Measurements from ENCODE around the gene POP4.

- TF ChIP-seq, protein P1, sequence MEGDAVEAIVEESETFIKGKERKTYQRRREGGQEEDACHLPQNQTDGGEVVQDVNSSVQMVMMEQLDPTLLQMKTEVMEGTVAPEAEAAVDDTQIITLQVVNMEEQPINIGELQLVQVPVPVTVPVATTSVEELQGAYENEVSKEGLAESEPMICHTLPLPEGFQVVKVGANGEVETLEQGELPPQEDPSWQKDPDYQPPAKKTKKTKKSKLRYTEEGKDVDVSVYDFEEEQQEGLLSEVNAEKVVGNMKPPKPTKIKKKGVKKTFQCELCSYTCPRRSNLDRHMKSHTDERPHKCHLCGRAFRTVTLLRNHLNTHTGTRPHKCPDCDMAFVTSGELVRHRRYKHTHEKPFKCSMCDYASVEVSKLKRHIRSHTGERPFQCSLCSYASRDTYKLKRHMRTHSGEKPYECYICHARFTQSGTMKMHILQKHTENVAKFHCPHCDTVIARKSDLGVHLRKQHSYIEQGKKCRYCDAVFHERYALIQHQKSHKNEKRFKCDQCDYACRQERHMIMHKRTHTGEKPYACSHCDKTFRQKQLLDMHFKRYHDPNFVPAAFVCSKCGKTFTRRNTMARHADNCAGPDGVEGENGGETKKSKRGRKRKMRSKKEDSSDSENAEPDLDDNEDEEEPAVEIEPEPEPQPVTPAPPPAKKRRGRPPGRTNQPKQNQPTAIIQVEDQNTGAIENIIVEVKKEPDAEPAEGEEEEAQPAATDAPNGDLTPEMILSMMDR (IDR thresholded peaks at IDR 0.05), result no peak
- TF ChIP-seq POLR2A (IDR thresholded peaks at IDR 0.05), result no peak
Observed at GRCh38 chr19:29612801-29613595, 6.9 kb downstream of the POP4 start.

Measured in esophagus squamous epithelium (tissue), 4 donors.